Prostate gland (tissue), 2 donors: ENCODE results near the gene LRP2BP. TPM values are rescaled to one million over a fixed set of nuclear protein-coding genes. Genes with fewer than 3 reads are reported as not detected.

Source experiments
- DNase-seq: peaks from one replicate; pipeline ENCODE4 v3.0.0-alpha.2; 2019; ENCODE audit warnings: low spot score
- H3K27ac ChIP-seq, 2 donors: fragments of 200-600 bp; sonication (generic); 2 replicates each; pipeline ENCODE4 v1.5.1; 2017 to 2019
- H3K27me3 ChIP-seq: fragments of 200-600 bp; sonication (generic); replicated peaks from 2 replicates; pipeline ENCODE4 v1.5.1; 2019; ENCODE audit not compliant: insufficient read depth
- H3K36me3 ChIP-seq, 2 donors: fragments of 200-600 bp; sonication (generic); 1 replicate in 1 of 2; 2 replicates in 1 of 2; pipeline versions ENCODE4 v1.5.1 to v1.8.1; 2017 to 2019
- H3K4me1 ChIP-seq: fragments of 200-600 bp; sonication (generic); replicated peaks from 2 replicates; pipeline ENCODE4 v1.5.1; 2019
- H3K4me3 ChIP-seq, 2 donors: fragments of 200-600 bp; sonication (generic); 2 replicates each; pipeline ENCODE4 v1.5.1; 2017 to 2019
- H3K9me3 ChIP-seq: fragments of 200-600 bp; sonication (generic); 2 replicates; pipeline ENCODE4 v1.5.1; 2017
- CTCF ChIP-seq, 4 experiments: fragments of 200-600 bp in 2 of 4; fragments of 450-650 bp in 2 of 4; sonication (generic) in 2 of 4; IDR thresholded peaks; 1 replicate in 3 of 4; 2 replicates in 1 of 4; pipeline ENCODE4 v1.5.1; 2016 to 2019; ENCODE audit warnings: antibody characterized with exemption in 4 of 4, mild to moderate bottlenecking in 2 of 4, moderate library complexity in 2 of 4
- POLR2A ChIP-seq: fragments of 450-650 bp; IDR thresholded peaks from one replicate; pipeline ENCODE4 v1.6.1; 2016; ENCODE audit warnings: antibody characterized with exemption, mild to moderate bottlenecking
- POLR2AphosphoS5 ChIP-seq: sonication (generic); formaldehyde crosslinking; IDR thresholded peaks from one replicate; pipeline ENCODE4 v1.6.1; 2017; ENCODE audit warnings: antibody characterized with exemption
- WGBS: methylation state at CpG from one replicate; pipeline ENCODE4 v1.1.5; 2018; 5-methylcytosine and 5-hydroxymethylcytosine counted together
- intact Hi-C: fragments of 100-400 bp; cut with DNase I; formaldehyde crosslinking; loops from one replicate; pipeline ENCODE4 v1.14.2; 2022
- total RNA-seq, 2 donors: library from RNA; depleted of rRNA; stranded (reverse); fragments of >200 nt; gene quantifications; one replicate each; pipeline ENCODE4 v1.1.0, GENCODE V29; 2016

LRP2BP gene
- total RNA-seq, 2 donors from 2014 or later, result 0.32 to 1.4 TPM

DNA sequence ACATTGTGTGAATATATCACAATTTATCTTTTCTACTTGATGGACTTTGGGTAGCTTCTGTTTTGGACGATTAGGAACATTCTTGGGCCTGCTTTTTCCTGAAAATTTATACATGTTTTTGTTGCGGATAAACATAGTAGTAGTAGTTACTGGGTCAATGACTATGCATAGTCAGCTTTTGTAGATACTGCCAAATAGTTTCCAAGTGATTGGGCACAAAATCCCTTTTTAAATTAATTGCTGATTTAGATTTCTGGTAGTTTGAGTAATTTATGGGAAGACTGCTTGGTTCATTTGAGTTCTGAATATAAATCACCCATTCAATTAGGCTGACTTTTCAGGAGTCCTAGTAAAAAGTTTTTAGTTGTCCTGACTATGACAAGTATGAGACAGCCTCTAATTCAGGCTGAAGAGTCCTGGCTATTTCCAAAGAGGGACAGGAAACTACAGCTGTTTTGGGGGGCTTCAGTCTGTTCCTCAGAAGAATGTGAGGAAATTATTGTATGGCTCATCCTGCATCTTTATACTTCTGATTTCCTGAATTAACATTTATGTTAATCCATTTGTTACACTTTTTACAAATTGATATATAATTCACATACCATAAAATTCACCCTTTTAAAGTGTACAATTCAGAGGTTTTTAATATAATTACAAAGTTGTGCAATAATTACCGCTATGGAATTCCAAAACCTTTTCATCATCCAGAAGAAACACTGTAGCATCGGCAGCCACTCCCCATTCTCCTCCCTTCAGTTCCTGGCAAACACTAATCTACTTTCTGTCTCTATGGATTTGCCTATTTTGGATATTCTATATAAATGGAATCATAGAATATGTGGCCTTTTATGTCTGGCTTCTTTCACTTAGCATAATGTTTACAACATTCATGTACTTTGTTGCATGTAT is 14.2 kb downstream of the LRP2BP start:
- H3K9me3 ChIP-seq, result no peaks in the 10 kb centered on the region
- intact Hi-C loops, result no loop called here
- H3K27me3 ChIP-seq, result no peaks in the 10 kb centered on the region
- H3K36me3 ChIP-seq, result no peaks in the 10 kb centered on the region
- H3K27ac ChIP-seq, result no peak overlapping the region
- no peak for TF ChIP-seq POLR2A
- TF ChIP-seq CTCF (IDR thresholded peaks at IDR 0.05), result no peak
- TF ChIP-seq POLR2AphosphoS5, result no peak
- WGBS, result 63% methylated on average over 4 of the region's 4 CpGs
- DNase-seq, result no peak
- H3K4me3 ChIP-seq, result no peak overlapping the region
- peaks cover 13% of the 10 kb centered on the region for H3K4me1 ChIP-seq

- Histone ChIP-seq H3K4me3 (no peak overlapping the region), H3K9me3 (no peaks in the 10 kb centered on the region), H3K4me1 (peaks cover 13% of the 10 kb centered on the region), H3K27me3 (no peaks in the 10 kb centered on the region), H3K27ac (peak overlapping the region in 1 of 2 donors; percentile 10), H3K36me3 (no peaks in the 10 kb centered on the region)
- intact Hi-C loops, result no loop called here
- no peak for DNase-seq
- WGBS, result 71% methylated on average over 1 of the region's 1 CpG
- TF ChIP-seq POLR2AphosphoS5 (no peak), CTCF (IDR thresholded peaks at IDR 0.05) (no peak), POLR2A (no peak)
These were observed 15.4 kb downstream of the LRP2BP start for GRCh38 chr4:185380320-185380719.

DNA sequence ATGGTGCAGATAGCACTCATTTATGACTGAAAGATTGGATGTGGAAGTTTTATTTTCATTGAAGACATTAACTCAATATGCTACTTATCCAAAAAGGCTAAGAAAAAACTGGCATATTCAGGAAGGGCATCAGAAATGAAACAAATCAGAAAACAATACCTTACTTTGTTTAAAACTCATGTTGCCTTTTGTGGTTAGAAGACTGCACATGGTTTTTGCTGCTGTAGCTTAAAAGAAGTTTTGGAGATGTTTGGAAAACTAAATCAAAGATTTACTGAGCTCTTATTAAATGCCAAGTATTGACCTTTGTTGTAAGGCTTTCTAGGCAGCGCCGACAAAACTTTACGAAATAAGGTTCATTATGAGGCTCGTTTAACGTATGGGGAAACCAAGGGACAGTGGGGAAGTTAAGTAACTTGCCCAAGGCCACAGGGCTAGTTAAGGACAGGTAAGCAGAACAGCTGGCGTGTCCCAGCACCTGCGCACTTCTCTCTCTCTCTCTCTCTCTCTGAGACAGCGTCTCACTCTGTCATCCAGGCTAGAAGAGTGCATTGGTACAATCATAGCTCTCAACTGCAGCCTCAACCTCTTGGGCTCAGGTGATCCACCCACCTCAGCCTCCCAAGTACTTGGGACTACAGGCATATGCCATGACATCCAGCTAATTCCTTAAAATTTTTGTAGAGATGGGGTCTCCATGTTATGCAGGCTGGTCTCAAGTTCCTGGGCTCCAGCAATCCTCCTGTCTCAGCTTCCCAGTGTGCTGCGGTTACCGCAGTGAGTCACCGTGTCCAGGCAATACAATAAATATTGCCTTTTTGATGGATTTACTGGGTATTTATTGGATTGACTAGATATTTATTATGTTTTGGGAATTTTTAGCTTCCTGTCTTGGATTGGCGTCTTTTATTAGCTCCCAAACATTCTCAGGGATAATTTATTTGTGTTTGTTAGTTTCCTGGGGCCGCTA is 16.1 kb downstream of the LRP2BP start:
- TF ChIP-seq POLR2AphosphoS5, result no peak
- H3K36me3 ChIP-seq, result no peaks in the 10 kb centered on the region
- H3K4me1 ChIP-seq, result peaks cover 10% of the 10 kb centered on the region
- no peak overlapping the region for H3K4me3 ChIP-seq
- no peaks in the 10 kb centered on the region for H3K9me3 ChIP-seq
- DNase-seq, result no peak
- intact Hi-C loops, result no loop called here
- 73% methylated on average over 13 of the region's 13 CpGs for WGBS
- peak overlapping the region in 1 of 2 donors; percentile 10 for H3K27ac ChIP-seq
- no peaks in the 10 kb centered on the region for H3K27me3 ChIP-seq

DNA sequence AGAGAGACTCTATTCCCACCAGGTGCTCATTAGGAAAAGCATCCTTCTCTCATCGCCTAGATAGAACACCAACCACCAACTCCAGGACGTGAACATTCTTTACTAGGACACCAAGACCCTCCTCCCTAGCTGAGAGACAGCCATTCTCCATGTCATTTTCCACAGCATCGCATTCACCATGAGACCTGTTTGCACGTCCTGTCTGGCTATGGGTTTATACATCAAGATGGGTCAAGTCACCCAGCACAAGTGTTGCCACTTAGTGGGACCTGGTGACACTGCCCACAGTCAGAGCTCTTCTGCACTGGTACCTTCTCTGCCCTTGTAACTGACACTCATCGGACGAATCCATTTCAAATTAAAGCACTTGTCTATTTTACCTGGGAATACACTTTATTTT is 17.5 kb downstream of the LRP2BP start:
- no peaks in the 10 kb centered on the region for H3K36me3 ChIP-seq
- H3K27ac ChIP-seq, result no peak overlapping the region
- intact Hi-C loops, result no loop called here
- no peak overlapping the region for H3K4me3 ChIP-seq
- no peaks in the 10 kb centered on the region for H3K9me3 ChIP-seq
- H3K4me1 ChIP-seq, result no peaks in the 10 kb centered on the region
- H3K27me3 ChIP-seq, result no peaks in the 10 kb centered on the region
- no peak for DNase-seq
- TF ChIP-seq CTCF (IDR thresholded peaks at IDR 0.05) (no peak), POLR2AphosphoS5 (no peak), POLR2A (no peak)
- 91% methylated on average over 6 of the region's 6 CpGs for WGBS

- Histone ChIP-seq H3K27me3 (no peaks in the 10 kb centered on the region), H3K4me1 (no peaks in the 10 kb centered on the region), H3K27ac (no peak overlapping the region), H3K36me3 (no peaks in the 10 kb centered on the region), H3K4me3 (no peak overlapping the region), H3K9me3 (no peaks in the 10 kb centered on the region)
- no peak for DNase-seq
- TF ChIP-seq CTCF (IDR thresholded peaks at IDR 0.05) (no peak), POLR2AphosphoS5 (no peak), POLR2A (no peak)
- intact Hi-C loops, result no loop called here
- WGBS, result 77% methylated on average over 6 of the region's 6 CpGs
These were observed 21.2 kb downstream of the LRP2BP start for GRCh38 chr4:185374573-185374972.
